GM12878 (cell line): Measurements from ENCODE around the gene IL17B. TPM values are rescaled to one million over a fixed set of nuclear protein-coding genes. Genes with fewer than 3 reads are reported as not detected.

Experiments
- ATAC-seq: fragments of 200-7000 bp; cut with Tn5 transposase; 3 replicates; pipeline ENCODE4 v1.9.1; 2020; ENCODE audit warnings: mild to moderate bottlenecking, moderate library complexity
- BruUV-seq: library from RNA; stranded (reverse); fragments of 400-500 nt; replicated peaks from 2 replicates; lab custom pipeline; 2021; lab: Mats Ljungman, UMichigan
- CTCF ChIA-PET: fragments of 300-600 bp; sonication (Branson Sonifier 250); formaldehyde crosslinking; extraction: SDS; loops from one replicate; lab custom pipeline; 2021; ENCODE audit warnings: inconsistent platforms; lab: Yijun Ruan, JAX
- POLR2A ChIA-PET: fragments of 350-600 bp; formaldehyde crosslinking; extraction: SDS; loops from one replicate; lab custom pipeline; 2021; ENCODE audit warnings: inconsistent platforms; lab: Charles Lee
- RAD21 ChIA-PET: fragments of 300-600 bp; sonication (Branson Sonifier 250); formaldehyde crosslinking; loops from one replicate; lab custom pipeline; 2023; ENCODE audit warnings: antibody characterized with exemption; ENCODE audit not compliant: unreplicated experiment; lab: Charles Lee
- SMC1A ChIA-PET: fragments of 300-600 bp; sonication (Branson Sonifier 250); formaldehyde crosslinking; loops from one replicate; lab custom pipeline; 2023; ENCODE audit not compliant: unreplicated experiment, uncharacterized antibody; lab: Charles Lee
- DNase-seq: peaks from one replicate; pipeline ENCODE4 v3.0.0-alpha.2; 2011; ENCODE audit warnings: low read depth, low spot score
- FAIRE-seq: peaks from 3 replicates; lab custom pipeline; 2011; peaks lifted over from hg19 to GRCh38; lab: Jason Lieb, UNC
- H2AFZ ChIP-seq: 2 replicates; pipeline ENCODE4 v1.6.0; 2011; ENCODE audit warnings: low read depth, low read length, control low read depth; ENCODE audit not compliant: control insufficient read depth
- H3K27ac ChIP-seq: 2 replicates; pipeline ENCODE4 v1.5.1; 2011; ENCODE audit warnings: control low read depth; ENCODE audit not compliant: control insufficient read depth, insufficient read depth
- H3K27me3 ChIP-seq, 2 experiments: replicated peaks in 1 of 2; 2 replicates each; pipeline versions ENCODE4 v1.6.0 to v1.6.1; 2011; ENCODE audit warnings: low read length in 1 of 2; ENCODE audit not compliant: control insufficient read depth in 2 of 2, insufficient read depth in 2 of 2
- H3K36me3 ChIP-seq, 2 experiments: 2 replicates each; pipeline ENCODE4 v1.5.1; 2011; ENCODE audit warnings: low read length in 1 of 2; ENCODE audit not compliant: control insufficient read depth in 2 of 2, insufficient read depth in 2 of 2
- H3K4me1 ChIP-seq: 2 replicates; pipeline ENCODE4 v1.6.1; 2011; ENCODE audit warnings: mild to moderate bottlenecking, low read length, moderate library complexity, mixed read lengths; ENCODE audit not compliant: control insufficient read depth, insufficient read depth
- H3K4me2 ChIP-seq: 2 replicates; pipeline ENCODE4 v1.6.0; 2011; ENCODE audit warnings: control low read depth; ENCODE audit not compliant: control insufficient read depth, insufficient read depth
- H3K4me3 ChIP-seq: fragments of 200-600 bp; sonication (generic); 2 replicates; pipeline ENCODE4 v1.5.1; 2016
- H3K79me2 ChIP-seq: 2 replicates; pipeline ENCODE4 v1.6.0; 2011; ENCODE audit warnings: low read length; ENCODE audit not compliant: control insufficient read depth, insufficient read depth
- H3K9ac ChIP-seq: 2 replicates; pipeline ENCODE4 v1.8.0; 2011; ENCODE audit warnings: low read length, control low read depth, mixed read lengths; ENCODE audit not compliant: control insufficient read depth, insufficient read depth
- H3K9me3 ChIP-seq: replicated peaks from 3 replicates; pipeline ENCODE4 v1.5.1; 2011; ENCODE audit warnings: mild to moderate bottlenecking, low read length; ENCODE audit not compliant: control insufficient read depth, insufficient read depth
- H4K20me1 ChIP-seq: 2 replicates; pipeline ENCODE4 v1.6.0; 2011; ENCODE audit not compliant: control insufficient read depth, insufficient read depth
- CEBPZ ChIP-seq: fragments of 150-350 bp; IDR thresholded peaks from 2 replicates; pipeline ENCODE4 v1.6.1; 2016; ENCODE audit warnings: low read depth, low read length
- E2F4 ChIP-seq: IDR thresholded peaks from 2 replicates; pipeline ENCODE4 v1.6.1; 2012; ENCODE audit warnings: low read depth, low read length, improper control_type of control experiment
- ESRRA ChIP-seq: IDR thresholded peaks from 2 replicates; pipeline ENCODE4 v1.6.1; 2012; ENCODE audit warnings: mild to moderate bottlenecking, low read length, improper control_type of control experiment
- FOXM1 ChIP-seq: IDR thresholded peaks from 2 replicates; pipeline ENCODE4 v1.6.1; 2012; ENCODE audit warnings: low read depth, mild to moderate bottlenecking, inconsistent platforms, low read length, moderate library complexity
- RELB ChIP-seq: fragments of 450-650 bp; IDR thresholded peaks from 2 replicates; pipeline ENCODE4 v1.6.1; 2017; ENCODE audit warnings: low read depth, mild to moderate bottlenecking, moderate library complexity
- ZBTB11 ChIP-seq: fragments of 450-650 bp; formaldehyde crosslinking; IDR thresholded peaks from 2 replicates; pipeline ENCODE4 v1.5.0; 2022; ENCODE audit warnings: mild to moderate bottlenecking, missing genetic modification characterization
- WGBS: methylation state at CpG from one replicate; pipeline ENCODE4 v1.1.6; 2016; ENCODE audit warnings: low lambda C conversion rate; ENCODE audit not compliant: insufficient replicate concordance, insufficient coverage; ENCODE audit errors: missing lambda C conversion rate; 5-methylcytosine and 5-hydroxymethylcytosine counted together
- in situ Hi-C: fragments of 300-500 bp; cut with MboI; formaldehyde crosslinking; loops from 9 replicates; pipeline ENCODE4 v1.14.3; 2018; ENCODE audit warnings: mixed read lengths
- intact Hi-C: fragments of 100-400 bp; cut with micrococcal nuclease; formaldehyde crosslinking; loops from one replicate; pipeline ENCODE4 v1.14.2; 2022; ENCODE audit not compliant: unreplicated experiment
- polyA plus RNA-seq, 11 experiments: library from polyadenylated mRNA; depleted of rRNA in 4 of 11; unstranded in 6 of 11; stranded (reverse) in 5 of 11; fragments of >200 nt; fragmentation: Nextera tagmentation in 4 of 11; fragmentation: Illumina TruSeq in 1 of 11; extraction: Ambion mirVana in 4 of 11; extraction: Trizol in 1 of 11; gene quantifications; 1 replicate in 1 of 11; 2 replicates in 10 of 11; pipeline versions ENCODE4 v1.2.1 to v1.2.3, GENCODE V29; 2011 to 2016; ENCODE audit warnings: inconsistent platforms in 2 of 11, missing spikeins in 2 of 11, low read depth in 1 of 11
- total RNA-seq, 4 experiments: library from RNA; depleted of rRNA in 3 of 4; stranded (reverse); fragments of >200 nt in 3 of 4; fragmentation: Illumina TruSeq in 1 of 4; extraction: Trizol in 1 of 4; gene quantifications; 2 replicates each; pipeline versions ENCODE4 v1.2.1 to v1.2.3, GENCODE V29; 2013 to 2021

IL17B gene
- total and polyA plus RNA-seq, 10 of the 15 experiments (the other 5 are each of a cell fraction or from before 2014, with no cell fraction given): not detected

GRCh38 chr5:149374801-149375200 lies 4.3 kb downstream of the IL17B start:
- Histone ChIP-seq H3K4me2 (no peak overlapping the region), H3K4me1 (no peaks in the 10 kb centered on the region), H3K4me3 (no peak overlapping the region), H3K27ac (no peak overlapping the region), H3K36me3 (no peaks in the 10 kb centered on the region), H3K9ac (no peak overlapping the region), H4K20me1 (no peaks in the 10 kb centered on the region), H2AFZ (no peak overlapping the region), H3K9me3 (no peaks in the 10 kb centered on the region), H3K27me3 (peaks cover 0 to 2% of the 10 kb centered on the region in 2 experiments; a peak in 2 of 4 replicates), H3K79me2 (no peaks in the 10 kb centered on the region)
- no TSS peak for BruUV-seq
- DNase-seq: no peak
- 40% methylated on average over 3 of the region's 3 CpGs for WGBS
- ChIA-PET SMC1A (no interaction called here), POLR2A (no interaction called here), CTCF (interaction anchor here (0.7 to 6.6 kb wide), 6 partner anchors 8 to 244 kb away, joined by 3 to 90 read pairs (median 4); no protein-coding TSS in a partner anchor), RAD21 (interaction anchor here (1.3 to 1.4 kb wide), 2 partner anchors 33 to 58 kb away, joined by 3 to 4 read pairs; no protein-coding TSS in a partner anchor)
- no peak for ATAC-seq
- in situ Hi-C loops (loop anchor here (5.0 kb wide), 1 partner anchor 178 kb away; the partner anchor contains the start of gene CSNK1A1), intact Hi-C loops (no loop called here)
- no peak for TF ChIP-seq RELB
- no peak for TF ChIP-seq ZBTB11 (CRISPR knock-in tag)
- TF ChIP-seq FOXM1: no peak
- no peak for TF ChIP-seq CEBPZ
- TF ChIP-seq ESRRA: no peak
- no peak for TF ChIP-seq E2F4
- no peak for FAIRE-seq
